Stimulated activated CD8-positive, alpha-beta memory T cell treated with anti-CD3 and anti-CD28 coated beads, Interleukin-15, amount 100 ng/mL, for 4 hours (primary cell): Measurements from ENCODE around the gene UTP14C.
"Not testable (repeated sequence)": the region's sequence is repeated elsewhere in the genome, so short reads cannot be mapped to it uniquely, and the experiment has no call there.

Source experiments
- DNase-seq, 2 donors: peaks; one replicate each; pipeline ENCODE4 v3.0.0-alpha.2; 2020; ENCODE audit warnings: low read depth in 2 of 2

UTP14C gene

GRCh38 chr13:52024481-52024880, at the start of gene UTP14C:
Gene UTP14C, plus strand, starts transcription at chr13:52024691. Its CDS starts 4,114 bp downstream, at chr13:52028805.
- no peak for DNase-seq

- no peak for DNase-seq
Measured at GRCh38 chr13:51976423-51976822, 48.1 kb upstream of the UTP14C start.

GRCh38 chr13:51976890-51977289, 47.6 kb upstream of the UTP14C start:
- no peak for DNase-seq

- no peak for DNase-seq
Measured at GRCh38 chr13:51977625-51978024, 46.9 kb upstream of the UTP14C start.

GRCh38 chr13:51978796-51979556, 45.5 kb upstream of the UTP14C start:
- DNase-seq, result no peak

GRCh38 chr13:51980908-51981307, 43.6 kb upstream of the UTP14C start:
- no peak for DNase-seq

GRCh38 chr13:51981355-51981754, 43.1 kb upstream of the UTP14C start:
- DNase-seq, result no peak

GRCh38 chr13:51983292-51983691, 41.2 kb upstream of the UTP14C start:
- not testable (repeated sequence) for DNase-seq

- DNase-seq, result not testable (repeated sequence)
Measured at GRCh38 chr13:51984904-51985303, 39.6 kb upstream of the UTP14C start.

- DNase-seq, result no peak
Measured at GRCh38 chr13:51988988-51989618, 35.4 kb upstream of the UTP14C start.

- DNase-seq, result no peak
Measured at GRCh38 chr13:51993713-51994112, 30.8 kb upstream of the UTP14C start.

GRCh38 chr13:51995677-51996551, 28.6 kb upstream of the UTP14C start:
- DNase-seq, result no peak

- DNase-seq, result no peak
Measured at GRCh38 chr13:51996641-51997040, 27.9 kb upstream of the UTP14C start.

GRCh38 chr13:51997186-51997585, 27.3 kb upstream of the UTP14C start:
- DNase-seq, result no peak

- no peak for DNase-seq
Measured at GRCh38 chr13:51997641-51998330, 26.7 kb upstream of the UTP14C start.

- no peak for DNase-seq
Measured at GRCh38 chr13:51998723-51999509, 25.6 kb upstream of the UTP14C start.

GRCh38 chr13:51999510-51999911, 25.0 kb upstream of the UTP14C start:
- no peak for DNase-seq

- DNase-seq, result no peak
Measured at GRCh38 chr13:51999921-52000320, 24.6 kb upstream of the UTP14C start.

GRCh38 chr13:52001120-52001731, 23.3 kb upstream of the UTP14C start:
- no peak for DNase-seq

- no peak for DNase-seq
Measured at GRCh38 chr13:52002361-52002760, 22.1 kb upstream of the UTP14C start.

GRCh38 chr13:52003541-52003940, 20.9 kb upstream of the UTP14C start:
- DNase-seq, result no peak
